Activated CD8-positive, alpha-beta memory T cell treated with anti-CD3 and anti-CD28 coated beads for 24 hours (primary cell): Measurements from ENCODE around the gene RCSD1.

Experiments used
- DNase-seq: peaks from one replicate; pipeline ENCODE4 v3.0.0-alpha.2; 2020

The RCSD1 gene

DNA sequence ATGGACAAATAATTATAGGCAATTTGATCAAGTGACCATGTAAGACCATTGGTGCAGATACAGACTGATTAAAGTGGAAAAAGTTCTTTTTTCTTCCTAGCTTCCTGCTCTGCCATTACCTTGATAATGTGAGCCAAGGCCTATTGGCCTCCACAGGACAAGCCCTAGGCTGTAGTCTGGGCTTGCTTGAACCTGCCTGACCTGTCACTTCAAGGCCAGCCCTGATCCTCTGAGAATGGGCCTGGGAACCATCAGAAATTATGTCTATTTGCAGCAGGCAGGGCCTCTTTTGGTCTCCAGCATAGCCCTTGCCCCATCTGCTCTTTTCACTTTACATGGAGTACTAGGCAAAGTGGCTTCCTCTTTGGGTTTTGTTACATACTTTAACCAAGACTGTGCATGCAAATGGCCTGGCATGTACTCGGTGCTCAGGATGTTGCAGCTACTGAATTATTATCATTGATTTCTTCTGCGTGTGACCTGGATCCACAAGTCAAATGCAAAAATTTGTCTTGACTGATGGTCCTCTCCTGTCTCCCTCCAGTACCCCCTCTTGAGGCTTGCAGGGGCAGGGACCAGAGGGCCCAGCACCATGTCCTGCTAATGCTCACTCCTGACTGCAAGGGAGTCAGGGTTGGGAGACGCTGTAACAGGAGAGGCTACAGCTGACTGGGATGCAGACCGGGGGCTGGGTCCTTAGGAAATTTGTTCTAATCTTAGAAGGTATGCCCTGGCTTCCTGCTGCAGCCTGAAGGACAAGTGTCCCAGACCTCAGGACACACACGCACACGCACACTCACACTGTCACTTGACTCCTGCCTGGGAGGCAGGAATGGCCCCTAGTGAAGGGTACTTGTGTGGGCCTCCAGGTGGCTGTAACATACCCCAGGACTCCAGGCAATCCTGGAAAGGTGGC is 39.4 kb downstream of the RCSD1 start:
- no peak for DNase-seq

- no peak for DNase-seq
These were observed 40.5 kb downstream of the RCSD1 start for GRCh38 chr1:167670563-167670962.

DNA sequence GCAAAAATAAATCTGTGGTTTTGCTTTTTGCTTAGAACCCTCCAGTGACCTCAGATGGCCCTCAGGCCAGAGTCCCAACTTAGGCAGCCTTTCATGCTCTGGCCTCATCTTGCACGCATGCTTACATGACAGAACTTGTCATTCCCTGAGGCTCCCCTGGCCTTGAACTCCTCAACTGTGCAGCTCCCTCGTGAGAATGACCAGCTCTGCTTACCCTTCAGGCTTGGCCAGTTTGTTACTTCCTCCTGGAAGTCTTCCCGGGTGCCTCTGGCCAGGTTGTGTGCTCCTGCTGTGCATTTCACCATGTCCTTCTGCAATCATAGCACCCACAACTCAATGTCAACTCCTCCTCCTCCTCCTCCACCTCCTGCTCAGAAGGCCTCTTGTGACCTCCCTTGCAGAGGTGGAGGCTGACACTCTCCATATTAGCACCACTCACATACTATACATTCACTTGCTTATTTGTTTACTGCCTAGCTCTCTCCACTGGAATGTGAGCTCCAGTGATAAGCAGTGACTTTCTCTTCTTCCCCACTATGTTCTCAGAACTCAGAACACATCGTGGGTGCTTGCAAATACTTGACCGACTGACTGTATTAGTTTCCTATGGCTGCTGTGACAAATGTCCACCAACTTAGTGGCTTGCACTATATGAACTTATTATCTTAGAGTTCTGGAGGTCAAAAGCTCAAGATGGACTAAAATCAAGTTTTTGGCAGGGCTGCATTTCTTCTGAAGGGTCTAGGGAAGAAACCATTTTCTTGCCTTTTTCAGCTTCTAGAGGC is 41.9 kb downstream of the RCSD1 start:
- no peak for DNase-seq

- DNase-seq, result no peak
These were observed 42.8 kb downstream of the RCSD1 start for GRCh38 chr1:167672831-167673230.

GRCh38 chr1:167673265-167673664 is 43.2 kb downstream of the RCSD1 start:
- no peak for DNase-seq

DNA sequence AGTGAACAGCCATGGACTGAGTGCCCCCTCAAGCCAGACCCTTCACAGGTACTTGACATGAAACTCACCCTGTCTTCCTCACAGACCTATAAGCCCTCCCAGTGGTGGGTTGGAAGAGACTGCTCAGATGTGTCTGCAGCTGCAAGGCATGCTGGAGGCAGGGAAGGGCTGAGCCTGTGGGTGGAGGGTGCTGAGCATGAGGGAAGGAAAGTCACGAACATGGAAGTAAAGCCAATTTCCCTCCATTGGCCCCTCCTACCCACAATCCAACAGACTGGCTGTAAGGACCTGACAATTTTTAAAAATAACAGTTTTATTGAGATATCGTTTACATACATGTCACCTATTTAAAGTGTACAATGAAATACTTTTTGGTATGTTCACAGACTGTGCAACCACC is 44.1 kb downstream of the RCSD1 start:
- no peak for DNase-seq

- DNase-seq, result no peak
These were observed 45.4 kb downstream of the RCSD1 start for GRCh38 chr1:167675440-167675839.

DNA sequence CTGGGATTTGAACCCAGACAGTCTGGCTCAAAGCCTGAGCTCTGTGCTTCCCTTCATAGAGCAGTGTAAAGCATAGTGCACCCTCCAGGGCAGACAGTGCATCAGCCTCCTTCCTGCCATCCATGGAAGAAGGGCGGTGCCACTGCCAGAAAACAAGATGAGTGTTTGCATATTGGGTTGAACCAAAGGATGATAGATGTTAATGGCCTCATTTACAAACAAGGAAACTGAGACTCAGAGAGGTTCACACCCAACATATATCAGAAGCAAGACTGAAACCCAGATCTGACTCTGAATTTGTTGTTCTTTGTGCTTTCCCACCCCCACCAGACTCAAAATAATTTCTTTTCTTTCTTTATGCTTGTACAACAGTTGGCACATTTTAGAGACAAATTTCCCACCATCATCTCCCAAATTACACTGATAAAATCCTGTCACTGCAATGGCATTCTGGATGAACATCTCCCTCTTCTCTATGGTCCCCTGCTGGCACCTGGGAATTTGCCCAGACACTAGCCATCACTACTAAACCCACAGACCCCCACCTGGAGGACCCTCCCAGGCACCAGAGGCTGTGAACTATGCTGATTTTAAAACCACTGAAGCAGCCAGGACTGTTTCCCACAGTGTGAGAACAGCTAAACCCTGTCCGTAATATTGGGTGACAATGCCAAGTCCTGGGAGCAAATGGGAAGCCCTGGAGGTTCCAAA is 46.3 kb downstream of the RCSD1 start:
- no peak for DNase-seq

DNA sequence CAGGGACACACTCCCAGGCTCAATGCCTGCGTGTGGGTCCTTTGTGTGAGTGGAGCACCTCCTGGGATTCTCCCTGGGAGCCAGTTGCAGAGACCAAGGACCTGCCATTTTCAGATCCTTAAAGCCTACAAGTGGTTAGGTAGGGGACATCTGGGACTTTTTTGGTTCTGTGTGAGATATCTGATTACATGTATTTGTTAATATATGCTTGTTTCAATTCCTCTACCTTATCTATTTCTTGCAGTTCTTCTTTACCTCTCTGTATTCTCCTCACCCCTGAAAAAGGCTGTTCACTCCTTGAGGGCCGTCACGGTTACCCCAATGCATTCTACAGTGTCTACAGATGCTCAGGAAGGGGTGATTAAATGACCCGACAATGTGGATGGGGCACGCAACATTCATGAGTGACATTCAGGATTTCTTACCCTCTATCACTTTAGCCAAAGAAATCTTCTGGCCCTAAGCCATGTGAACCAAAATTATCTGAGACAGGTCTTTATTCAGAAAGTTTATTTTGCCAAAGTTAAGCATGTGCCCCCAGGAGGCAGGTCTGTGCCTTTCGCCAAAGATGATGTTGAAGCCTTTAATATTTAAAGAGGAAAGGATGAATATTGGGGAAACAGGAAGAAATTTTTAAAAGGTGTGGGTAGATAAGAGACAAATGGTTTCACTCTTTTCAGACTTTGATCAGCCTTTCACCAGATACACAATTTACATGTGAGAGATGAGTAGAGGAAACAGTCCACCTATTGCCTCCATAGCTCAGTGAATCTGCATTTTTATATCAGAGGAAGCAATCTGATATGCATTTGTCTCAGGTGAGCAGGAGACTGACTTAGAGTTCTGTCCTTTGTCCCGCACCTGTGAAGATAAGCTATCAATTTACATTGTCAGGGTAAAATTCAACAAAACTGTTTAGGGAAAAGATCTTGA is 47.1 kb downstream of the RCSD1 start:
- no peak for DNase-seq

DNA sequence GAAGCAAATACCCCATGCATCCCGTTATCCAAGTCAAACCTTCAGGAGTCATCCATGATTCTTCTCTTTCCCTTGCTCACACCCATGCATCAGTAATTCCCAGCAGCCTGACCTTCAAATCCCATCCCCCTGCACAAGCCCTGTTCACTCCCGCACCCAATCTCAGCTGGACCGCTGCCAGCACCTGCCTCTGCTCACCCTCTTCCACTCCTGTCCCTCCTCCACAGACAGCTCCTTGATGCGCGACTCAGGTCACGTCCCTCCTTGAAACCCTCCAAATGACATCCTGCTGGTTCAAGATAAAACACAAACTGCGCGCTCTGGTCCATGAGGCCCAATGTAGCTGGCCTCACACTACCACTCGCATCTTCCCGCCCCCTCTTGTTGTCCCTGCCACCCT is 48.4 kb downstream of the RCSD1 start:
- DNase-seq, result no peak

GRCh38 chr1:167678838-167679237 is 48.8 kb downstream of the RCSD1 start:
- no peak for DNase-seq

DNA sequence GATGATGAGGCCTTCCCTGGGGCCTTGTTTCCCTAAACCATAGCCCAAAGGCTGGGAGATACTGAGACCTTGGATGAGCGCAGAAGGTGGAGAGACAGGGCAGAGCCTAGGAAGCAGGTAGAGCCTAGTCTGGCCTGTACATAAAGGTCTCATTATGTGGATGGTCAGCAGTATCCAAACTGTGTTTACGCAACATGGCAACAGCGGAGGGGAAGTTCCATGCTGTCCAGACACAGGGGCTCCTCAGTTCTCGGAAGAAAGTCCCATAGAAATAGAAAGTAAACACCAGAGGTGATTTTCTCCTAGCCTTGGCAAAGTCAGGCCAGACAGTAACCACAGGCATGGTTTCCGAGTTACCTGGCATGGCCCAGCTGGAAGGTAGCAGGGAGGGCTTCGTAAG is 49.7 kb downstream of the RCSD1 start:
- DNase-seq, result no peak

GRCh38 chr1:167681024-167681423 is 51.0 kb downstream of the RCSD1 start:
- no peak for DNase-seq

- no peak for DNase-seq
These were observed 51.5 kb downstream of the RCSD1 start for GRCh38 chr1:167681451-167682098.

- DNase-seq, result no peak
These were observed 53.2 kb downstream of the RCSD1 start for GRCh38 chr1:167683226-167683625.

GRCh38 chr1:167683641-167684502 is 53.8 kb downstream of the RCSD1 start:
- DNase-seq, result no peak

DNA sequence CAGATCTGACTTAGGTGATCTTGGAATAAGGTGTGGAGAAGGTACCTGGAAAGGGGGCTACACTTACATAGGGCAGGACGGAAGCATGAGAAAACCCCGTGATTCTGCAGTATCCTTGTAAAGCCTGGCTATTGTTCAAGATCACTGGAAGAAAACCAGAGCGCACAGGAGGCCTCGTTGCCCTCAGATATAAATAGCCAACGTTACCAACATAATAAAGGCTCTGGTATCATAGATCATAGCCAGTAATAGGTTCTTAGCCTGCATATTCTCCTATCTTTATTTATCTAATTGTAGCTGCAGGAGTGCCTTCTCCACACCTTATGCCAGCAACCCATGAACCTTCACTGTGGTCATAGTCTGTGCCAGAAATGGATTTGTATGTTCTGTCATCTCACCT is 55.8 kb downstream of the RCSD1 start:
- no peak for DNase-seq

DNA sequence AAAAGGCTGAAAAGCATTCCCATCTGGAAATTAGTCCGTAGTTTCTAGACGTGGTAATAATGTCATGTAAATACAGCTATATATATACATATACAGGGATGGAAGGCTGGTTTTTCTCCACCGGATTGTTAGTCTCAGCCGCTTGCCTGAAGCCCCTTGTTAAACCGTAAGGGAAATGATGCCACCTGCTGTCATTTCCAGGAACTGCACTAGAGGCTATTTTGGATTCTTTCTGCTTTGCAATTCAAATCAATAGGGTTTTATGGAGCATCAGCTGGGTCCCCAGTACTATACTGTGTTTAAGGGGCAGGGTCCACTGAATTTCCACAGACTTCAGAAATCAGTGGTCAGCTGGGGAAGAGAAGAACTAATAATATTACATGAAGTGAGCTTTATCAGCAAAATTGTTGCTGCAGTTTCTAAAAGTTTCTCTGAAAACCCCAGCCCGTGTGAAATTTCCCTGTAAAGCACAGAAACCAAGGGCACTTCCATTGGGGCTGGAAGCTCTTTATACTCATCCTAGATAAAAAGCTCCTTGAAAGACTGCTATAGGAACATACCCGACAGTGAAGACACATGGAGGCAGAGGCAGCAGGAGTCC is 58.0 kb downstream of the RCSD1 start:
- peak; percentile 91 for DNase-seq

DNA sequence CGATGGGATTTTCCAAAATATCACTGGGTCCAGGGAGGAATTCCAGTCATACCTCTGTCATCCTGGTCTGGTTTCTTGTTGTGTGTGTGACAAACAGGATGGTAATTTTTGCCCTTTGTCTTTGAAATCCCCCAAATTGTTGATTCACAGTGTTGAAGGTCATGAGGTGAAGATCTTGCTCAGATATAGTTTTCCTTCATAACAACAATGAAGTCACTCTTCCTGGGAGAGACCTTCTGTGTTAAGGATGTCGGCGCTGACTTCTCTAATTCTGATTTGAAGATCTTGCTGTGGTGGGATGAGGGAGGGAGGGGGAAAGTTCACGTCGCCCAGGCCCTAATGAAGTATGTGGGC is 59.5 kb downstream of the RCSD1 start:
- no peak for DNase-seq

DNA sequence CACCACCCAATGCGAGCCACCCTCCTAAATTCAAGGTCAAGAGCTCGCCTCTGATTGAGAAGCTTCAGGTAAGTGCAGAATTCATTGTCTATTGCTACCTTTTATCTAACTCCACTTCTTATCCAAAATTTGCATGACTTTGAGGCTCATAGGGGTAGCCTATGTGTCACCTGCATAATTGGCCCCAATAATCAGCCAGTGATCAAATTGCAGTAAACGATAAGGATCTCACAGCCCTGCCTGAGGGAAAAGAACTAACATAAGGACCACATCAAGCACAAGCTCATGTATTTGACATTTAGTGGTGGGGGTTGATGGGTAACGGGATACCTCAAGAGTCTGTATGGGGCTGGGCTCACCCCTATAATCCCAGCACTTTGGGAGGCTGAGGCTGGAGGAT is 60.0 kb downstream of the RCSD1 start:
- no peak for DNase-seq
